Colonic mucosa (tissue), 4 donors: ENCODE measurements around the gene PCSK2. TPM values are rescaled to one million over a fixed set of nuclear protein-coding genes. Genes with fewer than 3 reads are reported as not detected.

Experiments used
- DNase-seq: peaks from one replicate; pipeline ENCODE4 v3.0.0-alpha.2; 2020
- H3K27ac ChIP-seq: fragments of 200-600 bp; one replicate; pipeline ENCODE4 v1.8.0; 2021
- H3K27me3 ChIP-seq: fragments of 200-600 bp; one replicate; pipeline ENCODE4 v1.8.0; 2021
- H3K36me3 ChIP-seq: fragments of 200-600 bp; one replicate; pipeline ENCODE4 v1.8.0; 2021
- H3K4me1 ChIP-seq: fragments of 200-600 bp; one replicate; pipeline ENCODE4 v1.8.0; 2021; ENCODE audit warnings: mild to moderate bottlenecking
- H3K4me3 ChIP-seq: fragments of 200-600 bp; one replicate; pipeline ENCODE4 v1.8.0; 2021
- H3K9ac ChIP-seq, 2 donors: one replicate each; pipeline ENCODE4 v1.7.0; 2013; ENCODE audit warnings: control low read depth in 2 of 2, low read depth in 2 of 2, low read length in 2 of 2
- H3K9me3 ChIP-seq: fragments of 200-600 bp; one replicate; pipeline ENCODE4 v1.8.0; 2021
- intact Hi-C: fragments of 100-400 bp; cut with DNase I; formaldehyde crosslinking; loops from one replicate; pipeline ENCODE4 v1.14.1; 2022
- total RNA-seq, 2 donors: library from RNA; stranded (reverse); fragmentation: NEBNext Ultra II Directional in 1 of 2; extraction: Animal tissue kit (Norgen Biotek cat#: 25700) in 1 of 2; gene quantifications; one replicate each; pipeline ENCODE4 v1.2.1, GENCODE V29; 2021
- TF ChIP-seq, protein P1 (sequence below): fragments of 200-600 bp; IDR thresholded peaks from one replicate; pipeline ENCODE4 v1.8.0; 2022; ENCODE audit warnings: antibody characterized with exemption, mild to moderate bottlenecking
- donor health status: healthy.
- donor health status: DM: no; HTN: no; CAD: no.
- donor health status: DM: no; HTN: no; CAD: no.

The PCSK2 gene
- total RNA-seq, 2 donors from 2014 or later: 0.32 to 2.0 TPM

DNA sequence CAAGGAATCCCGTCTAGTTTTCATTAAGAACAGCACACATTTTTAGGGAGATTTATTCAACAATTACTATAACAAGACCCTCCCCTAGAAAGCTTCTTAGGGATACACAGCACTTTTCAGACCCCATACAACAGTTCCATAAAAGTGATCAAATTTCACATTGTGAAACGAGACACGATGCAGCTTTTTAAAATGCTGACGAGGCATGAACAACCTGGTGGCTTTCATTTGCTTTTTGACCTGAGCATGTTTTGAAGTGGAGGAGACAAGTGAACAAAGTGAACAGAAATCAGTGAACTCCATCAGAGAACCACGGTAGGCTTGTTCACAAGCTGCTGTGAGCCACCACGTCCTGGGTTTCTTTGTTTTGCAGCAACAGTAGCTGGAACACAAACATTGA lies 112.2 kb downstream of the PCSK2 start:
- Histone ChIP-seq H3K27me3 (no peaks in the 10 kb centered on the region), H3K4me1 (no peaks in the 10 kb centered on the region), H3K4me3 (no peak overlapping the region), H3K9ac (no peak overlapping the region), H3K9me3 (no peaks in the 10 kb centered on the region), H3K27ac (no peak overlapping the region), H3K36me3 (no peaks in the 10 kb centered on the region)
- TF ChIP-seq, protein P1, sequence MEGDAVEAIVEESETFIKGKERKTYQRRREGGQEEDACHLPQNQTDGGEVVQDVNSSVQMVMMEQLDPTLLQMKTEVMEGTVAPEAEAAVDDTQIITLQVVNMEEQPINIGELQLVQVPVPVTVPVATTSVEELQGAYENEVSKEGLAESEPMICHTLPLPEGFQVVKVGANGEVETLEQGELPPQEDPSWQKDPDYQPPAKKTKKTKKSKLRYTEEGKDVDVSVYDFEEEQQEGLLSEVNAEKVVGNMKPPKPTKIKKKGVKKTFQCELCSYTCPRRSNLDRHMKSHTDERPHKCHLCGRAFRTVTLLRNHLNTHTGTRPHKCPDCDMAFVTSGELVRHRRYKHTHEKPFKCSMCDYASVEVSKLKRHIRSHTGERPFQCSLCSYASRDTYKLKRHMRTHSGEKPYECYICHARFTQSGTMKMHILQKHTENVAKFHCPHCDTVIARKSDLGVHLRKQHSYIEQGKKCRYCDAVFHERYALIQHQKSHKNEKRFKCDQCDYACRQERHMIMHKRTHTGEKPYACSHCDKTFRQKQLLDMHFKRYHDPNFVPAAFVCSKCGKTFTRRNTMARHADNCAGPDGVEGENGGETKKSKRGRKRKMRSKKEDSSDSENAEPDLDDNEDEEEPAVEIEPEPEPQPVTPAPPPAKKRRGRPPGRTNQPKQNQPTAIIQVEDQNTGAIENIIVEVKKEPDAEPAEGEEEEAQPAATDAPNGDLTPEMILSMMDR: no peak
- intact Hi-C loops: no loop called here
- DNase-seq: no peak

- no peak overlapping the region for H3K27ac ChIP-seq
- H3K36me3 ChIP-seq: no peaks in the 10 kb centered on the region
- no peak for DNase-seq
- H3K9ac ChIP-seq: no peak overlapping the region
- H3K27me3 ChIP-seq: no peaks in the 10 kb centered on the region
- intact Hi-C loops: no loop called here
- H3K4me1 ChIP-seq: no peaks in the 10 kb centered on the region
- no peak overlapping the region for H3K4me3 ChIP-seq
- H3K9me3 ChIP-seq: no peaks in the 10 kb centered on the region
- TF ChIP-seq, protein P1: no peak
Measured at GRCh38 chr20:17343091-17343490, 116.3 kb downstream of the PCSK2 start.

DNA sequence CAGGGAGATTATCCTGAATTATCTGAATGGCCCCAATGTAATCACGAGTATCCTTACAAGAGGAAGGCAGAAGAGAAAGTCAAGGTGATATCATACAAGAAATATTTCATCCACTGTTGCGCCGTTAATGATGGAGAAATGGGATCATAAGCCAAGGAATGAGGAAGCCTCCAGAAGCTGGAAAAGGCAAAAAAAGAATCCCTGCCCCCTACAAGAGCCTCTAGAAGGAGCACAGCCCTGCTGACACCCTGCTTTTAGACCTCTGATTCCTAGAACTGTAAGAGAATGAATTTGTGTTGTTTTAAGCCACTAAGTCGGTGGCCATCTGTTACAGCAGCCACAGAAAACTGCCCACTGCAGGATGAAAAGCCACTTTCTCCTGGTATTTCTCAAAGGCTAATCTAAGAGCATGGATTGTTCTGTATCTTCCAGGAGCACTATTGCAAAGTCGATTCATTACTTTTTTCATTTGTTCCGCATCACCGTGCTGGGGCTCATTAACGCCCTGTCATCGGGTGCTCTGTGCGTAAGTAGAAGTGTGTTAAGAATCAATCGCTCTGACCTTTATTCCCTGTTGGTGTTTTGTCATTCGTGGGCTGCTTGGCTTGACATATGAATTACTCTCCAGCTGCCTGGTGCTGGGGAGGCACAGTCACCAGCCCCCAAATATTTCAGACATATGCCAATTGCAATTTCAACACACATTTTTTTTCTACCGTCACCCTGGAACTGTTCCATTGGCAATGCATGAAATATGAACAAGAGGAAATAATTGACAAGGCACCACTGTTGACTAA lies 117.0 kb downstream of the PCSK2 start:
- Histone ChIP-seq H3K4me3 (no peak overlapping the region), H3K36me3 (no peaks in the 10 kb centered on the region), H3K27ac (no peak overlapping the region), H3K9me3 (no peaks in the 10 kb centered on the region), H3K27me3 (no peaks in the 10 kb centered on the region), H3K4me1 (no peaks in the 10 kb centered on the region), H3K9ac (no peak overlapping the region)
- TF ChIP-seq, protein P1: no peak
- intact Hi-C loops: no loop called here
- DNase-seq: no peak

GRCh38 chr20:17344790-17345189 lies 118.0 kb downstream of the PCSK2 start:
- H3K9ac ChIP-seq: no peak overlapping the region
- no peak for DNase-seq
- H3K36me3 ChIP-seq: no peaks in the 10 kb centered on the region
- intact Hi-C loops: no loop called here
- H3K4me3 ChIP-seq: no peak overlapping the region
- H3K27ac ChIP-seq: no peak overlapping the region
- no peaks in the 10 kb centered on the region for H3K4me1 ChIP-seq
- no peaks in the 10 kb centered on the region for H3K9me3 ChIP-seq
- H3K27me3 ChIP-seq: no peaks in the 10 kb centered on the region
- TF ChIP-seq, protein P1: no peak

GRCh38 chr20:17345321-17345720 lies 118.5 kb downstream of the PCSK2 start:
- Histone ChIP-seq H3K9ac (no peak overlapping the region), H3K4me3 (no peak overlapping the region), H3K9me3 (no peaks in the 10 kb centered on the region), H3K27ac (no peak overlapping the region), H3K4me1 (no peaks in the 10 kb centered on the region), H3K36me3 (no peaks in the 10 kb centered on the region), H3K27me3 (no peaks in the 10 kb centered on the region)
- no peak for DNase-seq
- intact Hi-C loops: no loop called here
- TF ChIP-seq, protein P1: no peak
